K562 (cell line): ENCODE data around the gene DEF6. TPM values are rescaled to one million over a fixed set of nuclear protein-coding genes. Genes with fewer than 3 reads are reported as not detected.

ENCODE experiments used
- EZH2 ChIP-seq: IDR thresholded peaks from 2 replicates; pipeline ENCODE4 v1.6.1; 2012; ENCODE audit warnings: low read depth, mild to moderate bottlenecking, inconsistent platforms, low read length, borderline replicate concordance
- GABPA ChIP-seq: fragments of 200-800 bp; sonication (Bioruptor generic); conservative IDR thresholded peaks from 2 replicates; pipeline ENCODE4 v1.6.1; 2016; ENCODE audit warnings: low read depth, missing genetic modification characterization, missing compliant biosample characterization
- KDM5B ChIP-seq: fragments of 200-600 bp; sonication (generic); IDR thresholded peaks from 2 replicates; pipeline ENCODE4 v1.6.1; 2012; ENCODE audit warnings: low read depth, mild to moderate bottlenecking, moderate library complexity, low read length, control low read depth, inconsistent platforms; ENCODE audit not compliant: insufficient replicate concordance
- MTA1 ChIP-seq: fragments of 450-650 bp; IDR thresholded peaks from 2 replicates; pipeline ENCODE4 v1.6.1; 2017; ENCODE audit warnings: borderline replicate concordance
- RBM14 ChIP-seq: fragments of 200-400 bp; formaldehyde crosslinking; IDR thresholded peaks from 2 replicates; pipeline ENCODE4 v1.6.1; 2018; ENCODE audit warnings: low read depth, mild to moderate bottlenecking, low read length, moderate library complexity, borderline replicate concordance; ENCODE audit not compliant: insufficient read depth
- SAP30 ChIP-seq: fragments of 200-600 bp; sonication (generic); IDR thresholded peaks from 2 replicates; pipeline ENCODE4 v1.6.1; 2012; ENCODE audit warnings: borderline replicate concordance, low read depth, mild to moderate bottlenecking, moderate library complexity, low read length, control low read depth, inconsistent platforms; ENCODE audit not compliant: insufficient read depth, poor library complexity, severe bottlenecking
- SMARCB1 ChIP-seq: IDR thresholded peaks from 2 replicates; pipeline ENCODE4 v1.6.1; 2011; ENCODE audit warnings: improper control_type of control experiment, low read depth; ENCODE audit not compliant: insufficient read length
- SMARCE1 ChIP-seq: fragments of 450-650 bp; IDR thresholded peaks from 2 replicates; pipeline ENCODE4 v1.7.1; 2016; ENCODE audit warnings: mild to moderate bottlenecking
- SOX6 ChIP-seq: fragments of 450-650 bp; IDR thresholded peaks from 2 replicates; pipeline ENCODE4 v1.6.1; 2014; ENCODE audit warnings: mild to moderate bottlenecking
- TAF15 ChIP-seq: fragments of 200-400 bp; formaldehyde crosslinking; IDR thresholded peaks from 2 replicates; pipeline ENCODE4 v1.6.1; 2017; ENCODE audit warnings: mild to moderate bottlenecking, low read depth, low read length, moderate library complexity
- THRAP3 ChIP-seq: fragments of 450-650 bp; IDR thresholded peaks from 2 replicates; pipeline ENCODE4 v1.6.1; 2016; ENCODE audit warnings: mild to moderate bottlenecking, inconsistent platforms, borderline replicate concordance
- ZNF551 ChIP-seq: fragments of 250-450 bp; sonication (Bioruptor Pico); IDR thresholded peaks from 2 replicates; pipeline ENCODE4 v1.5.0; 2021; ENCODE audit warnings: mild to moderate bottlenecking, moderate library complexity
- polyA plus RNA-seq, 8 experiments: library from polyadenylated mRNA; depleted of rRNA in 4 of 8; stranded (reverse) in 5 of 8; unstranded in 3 of 8; fragments of >200 nt; fragmentation: Nextera tagmentation in 2 of 8; fragmentation: Illumina TruSeq in 1 of 8; extraction: Ambion mirVana in 2 of 8; extraction: Trizol in 1 of 8; gene quantifications; 2 replicates each; pipeline versions ENCODE4 v1.2.1 to v1.2.3, GENCODE V29; 2011 to 2014; ENCODE audit warnings: inconsistent platforms in 1 of 8, missing spikeins in 1 of 8
- total RNA-seq, 7 experiments: library from RNA; depleted of rRNA in 6 of 7; stranded (reverse); fragments of >200 nt in 6 of 7; fragmentation: Illumina TruSeq in 2 of 7; extraction: Trizol in 2 of 7; gene quantifications; 2 replicates each; pipeline versions ENCODE4 v1.2.1 to v1.2.3, GENCODE V29; 2011 to 2021; ENCODE audit warnings: low replicate concordance in 1 of 7
- TF ChIP-seq, protein P1 (sequence below), 2 experiments: fragments of 150-350 bp in 1 of 2; IDR thresholded peaks; 2 replicates each; pipeline ENCODE4 v1.6.1; 2012 to 2016; ENCODE audit warnings: low read depth in 2 of 2, low read length in 2 of 2, mild to moderate bottlenecking in 1 of 2, moderate library complexity in 1 of 2
- TF ChIP-seq, protein P2 (sequence below): fragments of 250-450 bp; sonication (Bioruptor Pico); IDR thresholded peaks from 2 replicates; pipeline ENCODE4 v1.9.0; 2021; ENCODE audit warnings: mild to moderate bottlenecking
- TF ChIP-seq, protein P3 (sequence below): fragments of 250-450 bp; sonication (Bioruptor Pico); IDR thresholded peaks from 2 replicates; pipeline ENCODE4 v1.4.0; 2020
- TF ChIP-seq, protein P4 (sequence below): fragments of 250-450 bp; sonication (Bioruptor Pico); IDR thresholded peaks from 2 replicates; pipeline ENCODE4 v1.5.0; 2020; ENCODE audit warnings: mild to moderate bottlenecking, borderline replicate concordance
- TF ChIP-seq, protein P5 (sequence below): sonication (generic); formaldehyde crosslinking; IDR thresholded peaks from 2 replicates; pipeline ENCODE4 v1.8.0; 2022; ENCODE audit warnings: mild to moderate bottlenecking, missing genetic modification reagents

DEF6 gene
- total and polyA plus RNA-seq, 9 of the 15 experiments (the other 6 are each of a cell fraction or from before 2014, with no cell fraction given), result 1.3 to 44.6 (median 22.7) TPM

DNA sequence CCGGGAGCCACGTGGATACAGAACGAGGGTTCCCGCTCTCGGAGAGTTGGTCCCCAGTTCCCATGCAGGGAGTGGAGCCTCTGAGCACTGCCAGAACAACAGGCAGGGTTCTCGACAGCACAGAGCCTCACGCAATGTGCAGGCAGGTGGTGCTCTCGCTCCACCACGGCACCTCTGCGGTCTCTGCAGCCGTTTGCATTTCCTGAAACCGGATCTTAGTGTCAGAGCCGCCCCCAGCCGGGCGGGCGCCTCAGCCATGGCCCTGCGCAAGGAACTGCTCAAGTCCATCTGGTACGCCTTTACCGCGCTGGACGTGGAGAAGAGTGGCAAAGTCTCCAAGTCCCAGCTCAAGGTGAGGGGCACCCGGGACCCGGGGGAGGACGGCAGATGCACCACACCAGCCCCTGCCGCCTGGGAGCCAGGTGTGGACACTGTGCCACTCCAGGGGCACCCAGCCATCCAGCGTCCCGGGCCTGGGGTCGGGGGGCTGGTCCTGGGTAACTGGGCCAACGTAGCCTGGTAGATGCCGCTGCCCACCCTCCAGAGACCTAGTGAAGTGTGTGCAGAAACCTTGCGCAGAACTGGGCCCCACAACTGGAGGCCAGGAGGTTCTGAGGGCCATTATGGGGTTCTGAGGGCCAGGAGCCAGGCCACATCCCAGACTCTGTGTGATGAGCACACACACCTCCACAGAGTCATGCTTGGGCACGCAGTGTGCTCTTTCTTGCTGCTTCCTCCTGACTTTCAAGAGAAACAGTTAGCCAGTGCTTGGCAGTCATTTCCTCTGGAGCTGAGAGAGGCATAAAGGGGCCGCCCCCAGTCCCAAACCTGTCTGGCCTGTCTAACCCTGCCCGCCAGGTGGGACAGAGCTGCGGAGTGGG is at the start of gene DEF6 (continued):
- TF ChIP-seq SMARCE1 (no peak; the same call in 1 of the 2 replicates), KDM5B (peak; percentile 76), SMARCB1 (no peak), TAF15 (no peak), GABPA (tag) (peak; percentile 57), SAP30 (peak; percentile 33), ZNF551 (no peak), RBM14 (no peak), SOX6 (peak; percentile 68; the same call in 1 of the 2 replicates), EZH2 (no peak), MTA1 (no peak), THRAP3 (no peak)
- TF ChIP-seq, protein P1, sequence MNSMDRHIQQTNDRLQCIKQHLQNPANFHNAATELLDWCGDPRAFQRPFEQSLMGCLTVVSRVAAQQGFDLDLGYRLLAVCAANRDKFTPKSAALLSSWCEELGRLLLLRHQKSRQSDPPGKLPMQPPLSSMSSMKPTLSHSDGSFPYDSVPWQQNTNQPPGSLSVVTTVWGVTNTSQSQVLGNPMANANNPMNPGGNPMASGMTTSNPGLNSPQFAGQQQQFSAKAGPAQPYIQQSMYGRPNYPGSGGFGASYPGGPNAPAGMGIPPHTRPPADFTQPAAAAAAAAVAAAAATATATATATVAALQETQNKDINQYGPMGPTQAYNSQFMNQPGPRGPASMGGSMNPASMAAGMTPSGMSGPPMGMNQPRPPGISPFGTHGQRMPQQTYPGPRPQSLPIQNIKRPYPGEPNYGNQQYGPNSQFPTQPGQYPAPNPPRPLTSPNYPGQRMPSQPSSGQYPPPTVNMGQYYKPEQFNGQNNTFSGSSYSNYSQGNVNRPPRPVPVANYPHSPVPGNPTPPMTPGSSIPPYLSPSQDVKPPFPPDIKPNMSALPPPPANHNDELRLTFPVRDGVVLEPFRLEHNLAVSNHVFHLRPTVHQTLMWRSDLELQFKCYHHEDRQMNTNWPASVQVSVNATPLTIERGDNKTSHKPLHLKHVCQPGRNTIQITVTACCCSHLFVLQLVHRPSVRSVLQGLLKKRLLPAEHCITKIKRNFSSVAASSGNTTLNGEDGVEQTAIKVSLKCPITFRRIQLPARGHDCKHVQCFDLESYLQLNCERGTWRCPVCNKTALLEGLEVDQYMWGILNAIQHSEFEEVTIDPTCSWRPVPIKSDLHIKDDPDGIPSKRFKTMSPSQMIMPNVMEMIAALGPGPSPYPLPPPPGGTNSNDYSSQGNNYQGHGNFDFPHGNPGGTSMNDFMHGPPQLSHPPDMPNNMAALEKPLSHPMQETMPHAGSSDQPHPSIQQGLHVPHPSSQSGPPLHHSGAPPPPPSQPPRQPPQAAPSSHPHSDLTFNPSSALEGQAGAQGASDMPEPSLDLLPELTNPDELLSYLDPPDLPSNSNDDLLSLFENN (IDR thresholded peaks at IDR 0.05; ENCODE audit: low read depth in 2 of 2, low read length in 2 of 2), result peak in 1 of 2 experiments; percentile 76; a peak in 2 of 4 replicates
- TF ChIP-seq, protein P2, sequence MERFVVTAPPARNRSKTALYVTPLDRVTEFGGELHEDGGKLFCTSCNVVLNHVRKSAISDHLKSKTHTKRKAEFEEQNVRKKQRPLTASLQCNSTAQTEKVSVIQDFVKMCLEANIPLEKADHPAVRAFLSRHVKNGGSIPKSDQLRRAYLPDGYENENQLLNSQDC (CRISPR knock-in tag), result no peak; the same call in 1 of the 2 replicates
- TF ChIP-seq, protein P3, sequence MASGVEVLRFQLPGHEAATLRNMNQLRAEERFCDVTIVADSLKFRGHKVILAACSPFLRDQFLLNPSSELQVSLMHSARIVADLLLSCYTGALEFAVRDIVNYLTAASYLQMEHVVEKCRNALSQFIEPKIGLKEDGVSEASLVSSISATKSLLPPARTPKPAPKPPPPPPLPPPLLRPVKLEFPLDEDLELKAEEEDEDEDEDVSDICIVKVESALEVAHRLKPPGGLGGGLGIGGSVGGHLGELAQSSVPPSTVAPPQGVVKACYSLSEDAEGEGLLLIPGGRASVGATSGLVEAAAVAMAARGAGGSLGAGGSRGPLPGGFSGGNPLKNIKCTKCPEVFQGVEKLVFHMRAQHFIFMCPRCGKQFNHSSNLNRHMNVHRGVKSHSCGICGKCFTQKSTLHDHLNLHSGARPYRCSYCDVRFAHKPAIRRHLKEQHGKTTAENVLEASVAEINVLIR (CRISPR knock-in tag), result no peak
- TF ChIP-seq, protein P4, sequence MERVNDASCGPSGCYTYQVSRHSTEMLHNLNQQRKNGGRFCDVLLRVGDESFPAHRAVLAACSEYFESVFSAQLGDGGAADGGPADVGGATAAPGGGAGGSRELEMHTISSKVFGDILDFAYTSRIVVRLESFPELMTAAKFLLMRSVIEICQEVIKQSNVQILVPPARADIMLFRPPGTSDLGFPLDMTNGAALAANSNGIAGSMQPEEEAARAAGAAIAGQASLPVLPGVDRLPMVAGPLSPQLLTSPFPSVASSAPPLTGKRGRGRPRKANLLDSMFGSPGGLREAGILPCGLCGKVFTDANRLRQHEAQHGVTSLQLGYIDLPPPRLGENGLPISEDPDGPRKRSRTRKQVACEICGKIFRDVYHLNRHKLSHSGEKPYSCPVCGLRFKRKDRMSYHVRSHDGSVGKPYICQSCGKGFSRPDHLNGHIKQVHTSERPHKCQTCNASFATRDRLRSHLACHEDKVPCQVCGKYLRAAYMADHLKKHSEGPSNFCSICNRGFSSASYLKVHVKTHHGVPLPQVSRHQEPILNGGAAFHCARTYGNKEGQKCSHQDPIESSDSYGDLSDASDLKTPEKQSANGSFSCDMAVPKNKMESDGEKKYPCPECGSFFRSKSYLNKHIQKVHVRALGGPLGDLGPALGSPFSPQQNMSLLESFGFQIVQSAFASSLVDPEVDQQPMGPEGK (CRISPR knock-in tag), result no peak
- TF ChIP-seq, protein P5, sequence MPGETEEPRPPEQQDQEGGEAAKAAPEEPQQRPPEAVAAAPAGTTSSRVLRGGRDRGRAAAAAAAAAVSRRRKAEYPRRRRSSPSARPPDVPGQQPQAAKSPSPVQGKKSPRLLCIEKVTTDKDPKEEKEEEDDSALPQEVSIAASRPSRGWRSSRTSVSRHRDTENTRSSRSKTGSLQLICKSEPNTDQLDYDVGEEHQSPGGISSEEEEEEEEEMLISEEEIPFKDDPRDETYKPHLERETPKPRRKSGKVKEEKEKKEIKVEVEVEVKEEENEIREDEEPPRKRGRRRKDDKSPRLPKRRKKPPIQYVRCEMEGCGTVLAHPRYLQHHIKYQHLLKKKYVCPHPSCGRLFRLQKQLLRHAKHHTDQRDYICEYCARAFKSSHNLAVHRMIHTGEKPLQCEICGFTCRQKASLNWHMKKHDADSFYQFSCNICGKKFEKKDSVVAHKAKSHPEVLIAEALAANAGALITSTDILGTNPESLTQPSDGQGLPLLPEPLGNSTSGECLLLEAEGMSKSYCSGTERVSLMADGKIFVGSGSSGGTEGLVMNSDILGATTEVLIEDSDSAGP (CRISPR knock-in tag), result peak; percentile 25; the same call in 1 of the 2 replicates
